Muscle layer of colon (tissue), 2 donors: ENCODE data around the gene LRRC25.
A peak's percentile ranks its signal among the peaks of the same experiment; 100 is the strongest.

ENCODE experiments used
- H3K27ac ChIP-seq: one replicate; pipeline ENCODE4 v1.7.0; 2013; ENCODE audit warnings: low read depth, mild to moderate bottlenecking, low read length, moderate library complexity
- H3K27me3 ChIP-seq, 2 donors: one replicate each; pipeline ENCODE4 v1.7.0; 2013; ENCODE audit warnings: low read length in 2 of 2, mild to moderate bottlenecking in 2 of 2; ENCODE audit not compliant: insufficient read depth in 2 of 2, control insufficient read depth in 1 of 2
- H3K36me3 ChIP-seq: one replicate; pipeline ENCODE4 v1.7.0; 2013; ENCODE audit warnings: mild to moderate bottlenecking, low read length; ENCODE audit not compliant: insufficient read depth
- H3K4me1 ChIP-seq: one replicate; pipeline ENCODE4 v1.7.0; 2013; ENCODE audit warnings: mild to moderate bottlenecking, low read length; ENCODE audit not compliant: insufficient read depth
- H3K4me3 ChIP-seq, 2 donors: one replicate each; pipeline ENCODE4 v1.7.0; 2013; ENCODE audit warnings: low read length in 2 of 2, low read depth in 1 of 2, mild to moderate bottlenecking in 1 of 2, moderate library complexity in 1 of 2
- H3K9ac ChIP-seq: one replicate; pipeline ENCODE4 v1.7.0; 2013; ENCODE audit warnings: low read length
- H3K9me3 ChIP-seq: one replicate; pipeline ENCODE4 v1.7.0; 2013; ENCODE audit warnings: mild to moderate bottlenecking, low read length
- donor health status: abdominal sarcoma.
- donor health status: Adenocarcinoma of cecum.

LRRC25 gene

DNA sequence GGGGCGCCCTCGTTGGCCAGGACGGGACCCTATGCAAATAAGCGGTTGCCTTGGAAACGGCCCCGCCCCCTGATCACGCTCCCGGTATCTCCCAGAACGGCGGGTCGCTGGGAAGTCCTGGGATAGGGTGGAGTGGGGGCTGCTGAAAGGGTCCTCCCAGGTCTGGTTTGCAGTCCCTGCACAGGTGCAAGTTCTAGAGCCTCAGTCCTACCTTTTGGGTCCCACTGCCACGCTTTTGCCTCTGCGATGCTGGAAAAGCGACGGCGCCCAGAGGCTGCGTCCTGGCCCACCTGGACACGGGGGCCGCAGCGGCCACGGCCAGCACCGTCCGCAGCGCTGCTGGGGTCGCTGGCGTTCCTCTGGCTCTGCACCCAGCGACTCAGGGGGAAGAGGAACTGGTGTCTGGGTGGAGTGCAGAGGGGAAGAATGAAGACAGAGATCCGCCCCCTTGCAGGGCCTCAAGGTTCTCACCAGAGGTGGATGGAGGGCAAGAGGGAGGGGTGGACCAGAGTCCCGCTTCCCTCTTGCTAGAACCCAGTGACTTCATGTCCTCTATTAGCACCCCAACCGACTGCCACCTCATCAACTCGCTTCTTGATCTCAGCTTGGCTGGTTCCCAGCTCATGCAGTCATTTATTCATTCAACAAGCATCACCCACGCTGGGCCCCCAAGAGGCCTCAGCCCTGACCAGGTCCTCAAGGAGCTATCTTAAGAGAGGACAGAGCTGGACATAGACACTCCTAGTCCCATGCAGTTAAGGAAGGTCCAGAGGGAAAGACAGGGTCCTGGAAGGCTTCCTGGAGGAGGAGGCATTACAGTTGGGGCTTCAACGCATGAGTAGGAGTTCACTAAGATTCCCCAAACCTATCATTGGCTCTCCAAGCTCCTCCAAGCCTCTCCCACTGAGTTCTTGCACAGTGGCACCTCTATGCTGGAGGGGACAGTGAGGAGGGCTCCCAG lies at the start of gene LRRC25:
Gene LRRC25 (minus strand): TSS at position 381 of the 961 bp plus-strand sequence. CDS start 659 bp downstream, outside the sequence.
- no peak within 1 kb of the TSS for H3K9ac ChIP-seq
- H3K4me3 ChIP-seq: peak within 1 kb of the TSS in 1 of 2 donors; percentile 16
- H3K27ac ChIP-seq: no peak within 1 kb of the TSS
- H3K36me3 ChIP-seq: no peaks in the 10 kb centered on the region
- peaks cover 10 to 16% of the 10 kb centered on the region in 2 donors for H3K27me3 ChIP-seq
- H3K9me3 ChIP-seq: no peaks in the 10 kb centered on the region
- no peaks in the 10 kb centered on the region for H3K4me1 ChIP-seq

DNA sequence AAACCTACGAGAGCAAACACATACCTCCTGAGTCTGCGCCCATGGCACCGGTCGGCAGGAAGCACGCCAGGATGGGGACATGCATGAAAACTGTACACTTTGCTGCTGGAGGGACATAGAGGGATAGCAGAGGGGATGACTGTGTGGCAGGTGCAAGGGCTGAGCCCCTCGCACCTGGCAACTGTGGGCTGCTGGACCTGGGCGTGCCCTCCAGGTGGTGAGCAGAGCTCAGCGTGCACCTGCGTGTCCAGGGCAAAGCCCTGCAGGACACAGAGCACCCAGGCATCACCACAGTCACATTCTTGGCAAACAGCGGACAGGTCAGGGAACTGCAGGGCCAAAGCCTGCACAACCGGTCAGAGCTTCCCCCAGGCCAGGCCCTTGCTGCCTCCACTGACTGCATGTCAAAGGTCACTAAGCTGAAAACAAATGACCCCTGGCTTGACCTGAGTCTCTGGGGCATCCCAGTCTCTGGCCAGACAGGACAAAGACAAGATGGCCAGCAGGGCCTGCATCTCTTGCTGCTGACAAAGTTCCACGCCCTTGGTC lies 49.5 kb upstream of the LRRC25 start:
- H3K9ac ChIP-seq: no peak overlapping the region
- H3K9me3 ChIP-seq: no peaks in the 10 kb centered on the region
- peaks cover 75% of the 10 kb centered on the region for H3K36me3 ChIP-seq
- peaks cover 8% of the 10 kb centered on the region for H3K4me1 ChIP-seq
- no peak overlapping the region for H3K27ac ChIP-seq
- no peaks in the 10 kb centered on the region for H3K27me3 ChIP-seq
- no peak overlapping the region for H3K4me3 ChIP-seq

DNA sequence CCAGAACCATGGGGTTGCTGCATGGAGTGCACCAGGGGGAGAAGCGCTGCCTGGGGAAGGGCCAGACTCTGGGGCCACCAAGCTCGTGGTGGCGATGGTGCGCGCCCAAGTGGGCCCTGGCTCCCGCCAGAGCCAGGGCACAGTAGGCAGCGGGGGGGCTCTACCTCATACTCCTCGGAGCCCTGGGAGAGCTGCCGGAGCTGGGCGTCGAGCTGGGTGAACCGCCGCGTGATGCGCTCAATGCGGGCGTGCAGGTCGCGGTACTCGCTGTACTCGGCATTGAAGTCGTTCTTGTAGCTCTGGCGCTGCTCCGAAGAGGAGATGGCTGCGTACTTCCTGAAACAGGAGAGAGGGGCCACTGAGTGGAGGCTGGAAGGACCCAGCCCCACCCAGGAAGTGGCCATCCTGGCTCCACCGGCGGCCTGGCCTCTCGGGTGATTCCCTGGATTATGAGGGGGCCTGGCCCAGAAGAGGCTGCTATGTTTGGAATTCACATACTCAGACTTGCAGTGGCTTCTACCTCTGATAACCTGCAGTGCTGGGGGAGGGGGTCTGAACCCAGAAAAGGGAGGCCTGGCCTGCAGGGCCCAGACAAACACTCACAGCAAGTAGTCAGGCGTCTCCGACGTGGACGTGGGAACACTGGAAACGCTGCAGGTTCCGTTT lies 48.9 kb upstream of the LRRC25 start:
- Histone ChIP-seq H3K9ac (no peak overlapping the region), H3K4me3 (no peak overlapping the region), H3K36me3 (peaks cover 69% of the 10 kb centered on the region), H3K9me3 (no peaks in the 10 kb centered on the region), H3K4me1 (peaks cover 8% of the 10 kb centered on the region), H3K27me3 (no peaks in the 10 kb centered on the region), H3K27ac (no peak overlapping the region)

DNA sequence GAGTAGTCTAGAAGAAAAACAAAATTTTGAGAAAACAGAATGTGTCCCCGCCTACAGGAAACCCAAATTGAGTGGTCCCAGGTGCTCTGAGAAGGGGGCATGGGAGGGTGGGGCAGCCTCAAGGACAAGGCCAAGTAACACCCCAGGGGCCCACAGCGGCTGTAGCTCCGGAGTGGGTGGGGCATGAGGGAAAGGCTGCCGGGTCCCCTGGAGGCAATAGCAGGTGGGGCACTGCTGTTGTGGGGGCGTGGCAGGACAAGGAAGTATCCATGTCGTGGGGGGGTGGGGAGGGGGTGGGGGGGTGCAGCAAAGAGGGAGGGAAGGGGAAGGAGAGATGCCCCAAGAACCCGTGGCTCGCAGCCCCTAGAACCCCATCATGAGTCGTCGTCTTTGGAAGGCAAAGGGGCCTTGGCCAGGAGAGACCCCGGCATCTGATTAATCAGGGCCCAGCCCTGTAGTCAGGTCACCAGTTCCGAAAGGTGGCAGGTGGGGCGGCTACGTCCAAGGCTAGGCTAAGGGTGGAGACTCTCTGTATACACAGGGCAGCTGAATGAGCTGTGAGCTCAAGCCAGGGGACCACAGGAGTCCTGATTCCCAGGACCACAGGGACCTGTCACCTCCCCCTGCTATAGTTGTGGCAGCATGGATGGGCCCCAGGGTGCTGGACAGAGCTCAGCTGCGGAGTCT lies 48.0 kb upstream of the LRRC25 start:
- peaks cover 62% of the 10 kb centered on the region for H3K36me3 ChIP-seq
- H3K9me3 ChIP-seq: no peaks in the 10 kb centered on the region
- no peaks in the 10 kb centered on the region for H3K27me3 ChIP-seq
- H3K4me1 ChIP-seq: no peaks in the 10 kb centered on the region
- H3K4me3 ChIP-seq: no peak overlapping the region
- H3K27ac ChIP-seq: no peak overlapping the region
- no peak overlapping the region for H3K9ac ChIP-seq

DNA sequence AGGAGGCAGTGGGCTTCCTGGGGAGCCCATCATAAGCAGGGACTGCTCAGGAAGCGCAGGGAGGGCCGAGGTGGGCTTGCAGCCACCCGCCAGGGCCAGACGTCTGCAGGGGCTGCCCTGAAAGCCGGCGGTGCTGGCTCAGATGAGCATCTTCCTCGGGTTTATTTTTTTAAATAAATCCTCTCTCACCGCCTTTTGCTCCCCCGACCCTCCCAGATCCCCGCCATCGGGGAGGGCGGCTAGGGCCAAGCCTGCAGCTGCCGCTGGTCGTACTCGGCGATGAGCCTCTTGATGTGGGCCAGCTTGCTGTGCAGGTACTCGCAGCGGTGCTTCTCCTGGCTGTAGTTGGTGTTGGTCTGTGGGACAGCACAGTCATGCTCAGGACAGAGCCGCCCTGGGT lies 47.1 kb upstream of the LRRC25 start:
- Histone ChIP-seq H3K27ac (no peak overlapping the region), H3K9ac (no peak overlapping the region), H3K36me3 (peaks cover 54% of the 10 kb centered on the region)

DNA sequence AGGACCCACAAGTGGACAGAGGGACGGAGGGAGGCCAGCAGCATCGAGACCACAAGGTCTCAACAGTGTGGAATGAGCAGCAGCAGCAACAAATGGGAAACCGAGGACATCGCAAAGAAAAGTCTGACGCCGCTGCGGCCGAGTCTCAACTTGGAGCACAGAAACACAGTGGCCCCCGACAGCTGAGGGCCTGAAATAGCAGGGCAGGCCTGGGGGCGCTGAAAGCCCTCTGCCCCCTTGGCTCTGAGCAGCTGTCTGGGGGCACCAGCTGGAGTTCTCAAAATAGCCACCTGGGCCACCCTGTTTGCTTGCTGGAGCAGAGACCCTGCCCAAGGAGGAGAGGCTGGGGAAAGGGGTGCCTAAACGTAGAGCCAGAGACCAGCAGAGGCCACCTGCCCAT lies 46.4 kb upstream of the LRRC25 start:
- Histone ChIP-seq H3K9me3 (no peaks in the 10 kb centered on the region), H3K27ac (no peak overlapping the region), H3K27me3 (peaks cover 0 to 3% of the 10 kb centered on the region in 2 donors), H3K4me3 (no peak overlapping the region), H3K4me1 (peaks cover 2% of the 10 kb centered on the region), H3K9ac (no peak overlapping the region), H3K36me3 (peaks cover 47% of the 10 kb centered on the region)

More for the DNA sequence above, 47.1 kb upstream of the LRRC25 start:
- H3K4me1 ChIP-seq: no peaks in the 10 kb centered on the region
- H3K27me3 ChIP-seq: no peaks in the 10 kb centered on the region
- H3K9me3 ChIP-seq: no peaks in the 10 kb centered on the region
- no peak overlapping the region for H3K4me3 ChIP-seq

DNA sequence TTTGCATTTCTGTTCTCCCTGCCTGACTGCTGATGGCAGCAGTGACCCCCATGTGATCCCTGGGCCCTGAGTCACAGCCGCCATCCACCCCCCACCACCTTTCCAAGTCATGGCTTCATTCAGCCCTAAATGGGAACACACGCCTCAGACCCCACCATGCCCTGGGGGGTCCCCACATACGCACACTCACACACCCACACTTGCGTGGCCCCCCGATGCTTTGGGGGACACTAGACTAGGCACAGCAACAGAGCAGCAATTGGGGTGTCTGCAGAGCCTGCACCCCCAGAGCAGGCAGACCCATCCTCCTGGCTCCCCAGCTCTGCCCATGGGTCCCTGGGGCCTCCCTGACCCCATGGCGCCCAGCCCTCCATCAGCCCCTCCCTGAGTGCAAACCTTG lies 46.0 kb upstream of the LRRC25 start:
- no peak overlapping the region for H3K4me3 ChIP-seq
- H3K27me3 ChIP-seq: peaks cover 0 to 7% of the 10 kb centered on the region in 2 donors
- H3K36me3 ChIP-seq: peaks cover 44% of the 10 kb centered on the region
- no peak overlapping the region for H3K27ac ChIP-seq
- H3K9ac ChIP-seq: no peak overlapping the region
- no peaks in the 10 kb centered on the region for H3K9me3 ChIP-seq
- peaks cover 6% of the 10 kb centered on the region for H3K4me1 ChIP-seq

DNA sequence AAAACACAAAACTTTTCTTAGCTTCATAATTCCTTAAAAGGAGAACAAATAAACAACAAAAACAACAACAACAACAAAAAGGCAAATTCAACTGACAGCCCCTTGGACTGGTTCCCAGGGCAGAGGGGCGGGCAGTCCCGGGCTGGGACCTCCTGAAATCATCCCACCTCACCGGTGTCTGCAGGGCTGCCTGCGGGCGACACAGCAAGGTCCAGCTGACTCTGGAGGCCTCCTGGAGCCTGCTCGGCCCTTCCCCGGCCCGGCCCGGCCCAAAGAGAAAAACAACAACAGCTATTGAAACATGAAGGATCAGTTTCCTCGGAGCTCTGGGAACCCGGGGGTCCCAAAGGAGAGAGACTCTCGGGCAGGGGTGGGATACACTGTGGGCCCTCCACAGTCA lies 45.5 kb upstream of the LRRC25 start:
- no peak overlapping the region for H3K9ac ChIP-seq
- H3K9me3 ChIP-seq: no peaks in the 10 kb centered on the region
- peaks cover 10% of the 10 kb centered on the region for H3K4me1 ChIP-seq
- H3K27me3 ChIP-seq: peaks cover 0 to 11% of the 10 kb centered on the region in 2 donors
- no peak overlapping the region for H3K4me3 ChIP-seq
- H3K36me3 ChIP-seq: peaks cover 39% of the 10 kb centered on the region
- H3K27ac ChIP-seq: no peak overlapping the region

DNA sequence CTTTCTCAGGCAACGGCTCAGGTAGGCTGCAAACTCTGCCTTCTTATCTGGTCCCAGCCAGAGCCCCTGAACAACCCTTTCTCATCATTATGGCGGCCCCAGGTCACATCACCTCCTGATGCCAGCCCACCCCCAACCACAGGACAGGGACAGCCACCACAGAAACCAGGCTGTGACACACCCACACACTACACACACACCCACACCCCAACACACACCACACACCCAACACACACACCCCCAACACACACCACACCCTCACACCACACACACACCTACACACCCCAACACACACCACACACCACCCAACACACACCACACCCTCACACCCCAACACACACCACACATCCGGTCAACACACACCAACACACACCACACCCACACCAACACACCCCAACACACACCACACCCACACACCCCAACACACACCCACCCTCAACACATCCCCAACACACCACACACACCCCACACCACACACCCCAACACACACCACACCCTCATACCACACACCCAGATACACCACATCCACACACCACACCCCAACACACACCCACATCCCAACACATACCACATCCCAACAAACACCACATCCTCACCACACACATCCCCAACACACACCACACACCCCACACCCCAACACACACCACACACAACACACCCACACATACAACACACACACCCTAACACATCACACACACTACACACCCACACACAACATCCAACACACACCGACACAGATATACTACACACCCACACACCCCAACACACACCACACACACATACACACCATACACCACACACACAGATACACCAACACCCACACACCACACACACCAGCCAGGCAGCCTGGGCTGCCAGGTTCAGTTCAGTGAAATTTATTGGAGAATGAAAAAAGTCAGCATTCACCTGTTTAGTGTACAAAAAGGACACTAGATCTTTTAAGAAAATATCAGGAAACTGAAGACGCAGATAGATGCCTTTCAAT lies 44.7 kb upstream of the LRRC25 start:
- Histone ChIP-seq H3K4me1 (peaks cover 10% of the 10 kb centered on the region), H3K36me3 (peaks cover 34% of the 10 kb centered on the region), H3K27ac (no peak overlapping the region)

More for the DNA sequence above, 44.7 kb upstream of the LRRC25 start:
- peaks cover 0 to 16% of the 10 kb centered on the region in 2 donors for H3K27me3 ChIP-seq
- H3K9ac ChIP-seq: no peak overlapping the region
- H3K4me3 ChIP-seq: no peak overlapping the region
- no peaks in the 10 kb centered on the region for H3K9me3 ChIP-seq
